Neutrophil (primary cell): Measurements from ENCODE around the gene F9.

Source experiments
- H3K27ac ChIP-seq: fragments of 200-600 bp; sonication (generic); 2 replicates; pipeline ENCODE4 v1.5.1; 2016; ENCODE audit warnings: mild to moderate bottlenecking, moderate library complexity
- H3K27me3 ChIP-seq: fragments of 200-600 bp; sonication (generic); 2 replicates; pipeline ENCODE4 v1.6.0; 2016; ENCODE audit warnings: mild to moderate bottlenecking
- H3K36me3 ChIP-seq: fragments of 200-600 bp; sonication (generic); 2 replicates; pipeline ENCODE4 v1.5.1; 2017
- H3K4me1 ChIP-seq, 2 experiments: fragments of 200-600 bp in 1 of 2; sonication (generic) in 1 of 2; 1 replicate in 1 of 2; 2 replicates in 1 of 2; pipeline versions ENCODE4 v1.5.1 to v1.6.1; 2013 to 2016; ENCODE audit warnings: low read depth in 1 of 2, low read length in 1 of 2, mild to moderate bottlenecking in 1 of 2, moderate library complexity in 1 of 2; ENCODE audit not compliant: control insufficient read depth in 1 of 2, insufficient read depth in 1 of 2
- H3K4me3 ChIP-seq, 2 experiments: fragments of 200-600 bp in 1 of 2; sonication (generic) in 1 of 2; 1 replicate in 1 of 2; 2 replicates in 1 of 2; pipeline ENCODE4 v1.5.1; 2013 to 2016; ENCODE audit warnings: low read depth in 1 of 2, low read length in 1 of 2, mild to moderate bottlenecking in 1 of 2, moderate library complexity in 1 of 2
- H3K9me3 ChIP-seq: fragments of 200-600 bp; sonication (generic); 2 replicates; pipeline ENCODE4 v1.5.1; 2016
- TF ChIP-seq, protein P1 (sequence below): fragments of 200-600 bp; sonication (generic); IDR thresholded peaks from 2 replicates; pipeline ENCODE4 v1.5.1; 2016; ENCODE audit warnings: antibody characterized with exemption

The F9 gene

DNA sequence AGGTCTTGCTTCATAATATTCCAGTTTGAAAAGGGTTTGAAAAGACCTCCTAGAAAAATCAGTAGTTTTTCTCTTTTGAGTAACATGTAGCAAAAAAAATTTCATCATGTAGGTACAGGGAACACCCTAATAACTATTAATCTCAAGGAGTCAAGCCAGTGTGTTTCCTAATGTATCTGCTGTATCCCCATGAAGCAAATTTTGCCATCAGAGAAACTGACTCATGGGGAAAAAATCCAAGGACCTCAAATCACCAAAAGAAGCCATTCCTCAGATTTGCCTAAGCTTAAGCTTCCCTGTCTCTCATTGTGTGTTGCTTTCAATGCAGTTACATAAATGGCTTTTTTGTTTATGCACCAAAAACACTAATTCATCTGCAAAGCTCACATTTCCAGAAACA lies 29.7 kb downstream of the F9 start:
- no peaks in the 10 kb centered on the region for H3K36me3 ChIP-seq
- peaks cover 3 to 6% of the 10 kb centered on the region in 2 experiments for H3K4me1 ChIP-seq
- no peaks in the 10 kb centered on the region for H3K9me3 ChIP-seq
- no peak overlapping the region for H3K4me3 ChIP-seq
- H3K27me3 ChIP-seq, result no peaks in the 10 kb centered on the region
- TF ChIP-seq, protein P1, sequence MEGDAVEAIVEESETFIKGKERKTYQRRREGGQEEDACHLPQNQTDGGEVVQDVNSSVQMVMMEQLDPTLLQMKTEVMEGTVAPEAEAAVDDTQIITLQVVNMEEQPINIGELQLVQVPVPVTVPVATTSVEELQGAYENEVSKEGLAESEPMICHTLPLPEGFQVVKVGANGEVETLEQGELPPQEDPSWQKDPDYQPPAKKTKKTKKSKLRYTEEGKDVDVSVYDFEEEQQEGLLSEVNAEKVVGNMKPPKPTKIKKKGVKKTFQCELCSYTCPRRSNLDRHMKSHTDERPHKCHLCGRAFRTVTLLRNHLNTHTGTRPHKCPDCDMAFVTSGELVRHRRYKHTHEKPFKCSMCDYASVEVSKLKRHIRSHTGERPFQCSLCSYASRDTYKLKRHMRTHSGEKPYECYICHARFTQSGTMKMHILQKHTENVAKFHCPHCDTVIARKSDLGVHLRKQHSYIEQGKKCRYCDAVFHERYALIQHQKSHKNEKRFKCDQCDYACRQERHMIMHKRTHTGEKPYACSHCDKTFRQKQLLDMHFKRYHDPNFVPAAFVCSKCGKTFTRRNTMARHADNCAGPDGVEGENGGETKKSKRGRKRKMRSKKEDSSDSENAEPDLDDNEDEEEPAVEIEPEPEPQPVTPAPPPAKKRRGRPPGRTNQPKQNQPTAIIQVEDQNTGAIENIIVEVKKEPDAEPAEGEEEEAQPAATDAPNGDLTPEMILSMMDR, result no peak
- no peak overlapping the region for H3K27ac ChIP-seq

DNA sequence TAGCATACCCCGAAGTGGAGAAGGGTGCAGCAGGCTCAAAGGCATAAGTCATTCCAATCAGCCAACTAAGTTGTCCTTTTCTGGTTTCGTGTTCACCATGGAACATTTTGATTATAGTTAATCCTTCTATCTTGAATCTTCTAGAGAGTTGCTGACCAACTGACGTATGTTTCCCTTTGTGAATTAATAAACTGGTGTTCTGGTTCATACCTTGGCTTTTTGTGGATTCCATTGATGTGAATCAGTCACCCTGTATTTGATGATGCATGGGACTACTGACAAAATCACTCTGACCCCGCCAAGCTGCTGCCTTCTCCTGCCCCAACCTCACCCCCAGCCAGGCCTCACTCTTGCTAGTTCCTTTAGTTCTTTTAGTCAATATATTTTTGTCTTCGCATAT lies 32.7 kb downstream of the F9 start:
- no peak overlapping the region for H3K4me3 ChIP-seq
- no peaks in the 10 kb centered on the region for H3K4me1 ChIP-seq
- no peaks in the 10 kb centered on the region for H3K9me3 ChIP-seq
- H3K27me3 ChIP-seq, result no peaks in the 10 kb centered on the region
- no peaks in the 10 kb centered on the region for H3K36me3 ChIP-seq
- no peak overlapping the region for H3K27ac ChIP-seq
- TF ChIP-seq, protein P1, result no peak

DNA sequence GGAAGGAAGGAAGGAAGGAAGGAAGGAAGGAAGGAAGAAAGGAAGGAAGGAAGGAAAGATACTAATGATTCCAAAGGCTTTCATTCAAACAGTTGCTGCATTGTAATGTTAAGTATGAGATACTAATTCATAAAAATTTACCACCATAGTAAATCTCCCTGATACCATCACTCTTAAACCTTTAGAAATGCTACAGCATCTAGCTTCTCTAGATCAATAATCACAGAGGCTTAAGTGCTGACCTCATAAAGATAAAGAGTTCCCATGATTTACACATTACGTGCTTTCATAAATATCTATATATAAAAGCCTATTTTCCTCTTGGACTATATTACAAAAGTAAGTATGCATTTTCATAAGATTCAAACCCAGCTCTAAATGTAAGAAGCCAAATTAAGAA lies 36.4 kb downstream of the F9 start:
- H3K4me1 ChIP-seq, result no peaks in the 10 kb centered on the region
- TF ChIP-seq, protein P1, result no peak
- H3K4me3 ChIP-seq, result no peak overlapping the region
- no peaks in the 10 kb centered on the region for H3K9me3 ChIP-seq
- no peaks in the 10 kb centered on the region for H3K27me3 ChIP-seq
- H3K27ac ChIP-seq, result no peak overlapping the region
- no peaks in the 10 kb centered on the region for H3K36me3 ChIP-seq

DNA sequence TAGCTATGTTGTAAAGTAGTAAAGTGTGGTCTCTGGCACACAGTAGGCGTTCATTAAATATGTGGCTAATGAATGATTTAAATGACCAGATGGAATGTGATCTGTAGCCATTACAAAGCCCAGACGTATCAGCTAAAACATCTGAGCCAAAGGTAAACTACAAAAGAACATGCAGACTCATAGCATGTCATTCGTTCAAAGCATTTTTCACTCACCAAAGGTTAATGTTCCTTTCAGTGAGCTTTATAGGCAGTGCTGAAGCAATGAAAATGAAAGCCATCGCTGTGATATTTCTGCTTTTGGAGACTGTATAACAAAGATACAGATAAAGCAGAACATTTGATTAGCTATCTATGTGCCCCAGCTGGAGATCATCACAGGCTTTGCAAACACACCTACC lies 50.5 kb downstream of the F9 start:
- TF ChIP-seq, protein P1, result no peak
- no peaks in the 10 kb centered on the region for H3K27me3 ChIP-seq
- H3K36me3 ChIP-seq, result no peaks in the 10 kb centered on the region
- peaks cover 5 to 10% of the 10 kb centered on the region in 2 experiments for H3K4me1 ChIP-seq
- no peak overlapping the region for H3K27ac ChIP-seq
- no peak overlapping the region for H3K4me3 ChIP-seq
- no peaks in the 10 kb centered on the region for H3K9me3 ChIP-seq

DNA sequence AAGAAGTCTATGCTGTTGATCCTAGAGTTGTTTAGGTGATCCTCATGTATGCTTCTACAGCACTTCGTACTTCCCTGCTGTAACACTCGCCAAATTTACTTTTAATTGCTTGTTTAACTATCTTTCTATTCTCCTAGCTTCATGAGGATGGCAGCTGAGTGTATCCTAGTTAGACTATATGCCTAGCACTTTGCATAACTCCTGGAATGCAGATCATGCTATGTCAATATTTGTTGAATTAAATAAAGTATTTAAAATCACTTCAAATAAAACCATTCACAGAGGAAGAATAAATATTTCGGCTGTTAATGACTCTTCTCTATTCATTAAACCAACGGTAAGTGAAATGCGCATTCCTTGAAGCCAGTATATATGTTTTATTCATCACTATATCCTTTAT lies 55.1 kb downstream of the F9 start:
- H3K4me3 ChIP-seq, result no peak overlapping the region
- TF ChIP-seq, protein P1, result no peak
- H3K27ac ChIP-seq, result no peak overlapping the region
- H3K36me3 ChIP-seq, result no peaks in the 10 kb centered on the region
- no peaks in the 10 kb centered on the region for H3K9me3 ChIP-seq
- peaks cover 13 to 20% of the 10 kb centered on the region in 2 experiments for H3K4me1 ChIP-seq
- H3K27me3 ChIP-seq, result no peaks in the 10 kb centered on the region

DNA sequence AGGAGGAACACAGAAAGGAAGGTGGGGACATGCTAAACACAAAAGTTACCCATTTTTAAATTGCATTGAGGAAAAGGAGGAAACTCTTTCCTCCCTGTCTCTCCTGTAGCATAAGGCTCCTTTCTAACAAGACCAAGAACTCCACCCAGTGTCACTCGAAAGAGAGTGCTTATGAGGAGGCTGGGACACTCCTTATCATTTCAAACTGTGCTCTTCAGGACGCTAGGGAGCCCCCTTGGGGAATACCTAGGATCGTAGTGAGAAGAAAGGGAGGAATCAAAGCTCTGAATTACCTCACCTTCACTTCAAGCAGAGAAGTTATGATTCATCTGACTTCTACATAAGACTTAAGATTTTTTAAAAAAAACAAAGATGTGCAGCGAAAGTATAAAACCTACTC lies 65.5 kb downstream of the F9 start:
- Histone ChIP-seq H3K4me3 (no peak overlapping the region), H3K27me3 (no peaks in the 10 kb centered on the region), H3K9me3 (no peaks in the 10 kb centered on the region), H3K27ac (no peak overlapping the region), H3K36me3 (no peaks in the 10 kb centered on the region), H3K4me1 (no peaks in the 10 kb centered on the region)
- TF ChIP-seq, protein P1, result no peak
